Thyroid gland (tissue), 4 donors: ENCODE measurements around the gene ELOB. TPM values are rescaled to one million over a fixed set of nuclear protein-coding genes. Genes with fewer than 3 reads are reported as not detected.
A peak's percentile ranks its signal among the peaks of the same experiment; 100 is the strongest.

Experiments used
- DNase-seq, 2 donors: peaks; one replicate each; pipeline ENCODE4 v3.0.0-alpha.2; 2019
- H3K27ac ChIP-seq, 3 donors: fragments of 200-600 bp; sonication (generic); 1 replicate in 2 of 3; 2 replicates in 1 of 3; pipeline ENCODE4 v1.5.1; 2016 to 2019; ENCODE audit warnings: mild to moderate bottlenecking in 1 of 3, moderate library complexity in 1 of 3
- H3K27me3 ChIP-seq: fragments of 200-600 bp; sonication (generic); one replicate; pipeline ENCODE4 v1.5.1; 2019
- H3K36me3 ChIP-seq, 2 donors: fragments of 200-600 bp; sonication (generic); one replicate each; pipeline ENCODE4 v1.5.1; 2016 to 2019
- H3K4me1 ChIP-seq, 2 donors: fragments of 200-600 bp; sonication (generic); one replicate each; pipeline ENCODE4 v1.5.1; 2017 to 2019
- H3K4me3 ChIP-seq, 3 donors: fragments of 200-600 bp; sonication (generic); replicated peaks in 1 of 3; 1 replicate in 2 of 3; 2 replicates in 1 of 3; pipeline ENCODE4 v1.5.1; 2016; ENCODE audit warnings: mild to moderate bottlenecking in 1 of 3
- H3K9me3 ChIP-seq: fragments of 200-600 bp; sonication (generic); one replicate; pipeline ENCODE4 v1.5.1; 2017
- POLR2A ChIP-seq, 2 donors: fragments of 450-650 bp; IDR thresholded peaks; one replicate each; pipeline ENCODE4 v1.6.1; 2017; ENCODE audit warnings: antibody characterized with exemption in 2 of 2, mild to moderate bottlenecking in 2 of 2, moderate library complexity in 1 of 2
- WGBS, 2 donors: methylation state at CpG; one replicate each; pipeline ENCODE4 v1.1.5; 2017; 5-methylcytosine and 5-hydroxymethylcytosine counted together
- intact Hi-C: fragments of 100-400 bp; cut with DNase I; formaldehyde crosslinking; loops from one replicate; pipeline ENCODE4 v1.15.1; 2023
- total RNA-seq, 4 donors: library from RNA; depleted of rRNA; stranded (reverse); fragments of >200 nt; gene quantifications; one replicate each; pipeline ENCODE4 v1.2.3, GENCODE V29; 2016
- TF ChIP-seq, protein P1 (sequence below), 6 experiments: fragments of 200-600 bp in 3 of 6; fragments of 450-650 bp in 3 of 6; sonication (generic) in 3 of 6; IDR thresholded peaks; one replicate each; pipeline ENCODE4 v1.5.1; 2016 to 2019; ENCODE audit warnings: antibody characterized with exemption in 6 of 6, mild to moderate bottlenecking in 2 of 6, inconsistent platforms in 1 of 6, moderate library complexity in 1 of 6

The ELOB gene
- total RNA-seq: 100 to 1,000 TPM; 373 to 786 (median 647) TPM

DNA sequence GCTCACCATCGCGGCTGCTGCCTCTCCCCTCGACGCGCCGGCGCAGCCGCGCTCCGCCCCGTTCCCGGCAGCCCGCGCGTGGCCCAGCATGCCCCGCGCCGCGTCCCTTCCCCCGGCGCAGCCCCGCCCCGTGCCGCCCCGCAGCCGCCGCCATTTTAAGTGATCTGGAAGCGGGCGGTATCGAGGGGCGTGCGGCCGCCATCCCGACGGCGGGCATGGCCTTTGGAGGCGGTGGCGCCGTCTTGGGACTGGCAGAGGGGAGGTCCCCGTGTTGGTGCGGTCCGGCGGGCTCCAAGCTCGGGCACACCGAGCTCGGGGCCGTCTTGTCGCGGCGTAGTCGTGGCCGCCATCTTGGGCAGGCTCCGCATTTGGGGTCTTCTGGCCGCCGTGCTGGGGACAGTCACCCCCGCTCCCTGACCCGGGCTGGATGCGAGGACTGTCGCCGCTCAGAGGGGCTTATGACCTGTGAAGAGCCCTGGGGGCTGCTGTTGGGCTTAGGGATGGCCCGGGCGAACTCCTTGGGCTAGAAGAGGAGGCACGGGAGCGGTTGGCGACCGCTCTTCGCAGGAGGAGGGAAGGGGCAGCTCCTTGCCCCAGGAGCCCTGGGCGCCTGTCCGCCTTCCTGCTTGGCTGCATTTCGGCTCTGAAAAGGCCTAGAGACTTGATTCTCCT lies at the start of gene ELOB:
ELOB (minus strand) TSS at position 50 of the 672 bp plus-strand sequence; CDS start at position 9, 41 bp downstream.
- peaks cover 11 to 16% of the 10 kb centered on the region in 2 donors for H3K36me3 ChIP-seq
- peak; percentile 88 to 90 for DNase-seq
- WGBS, 2 donors: 0% methylated on average over 1 to 10 of the region's 70 CpGs
- peak within 1 kb of the TSS; percentile 99 to 100 (median 99) for H3K27ac ChIP-seq
- H3K4me3 ChIP-seq: peak within 1 kb of the TSS; percentile 70 to 98 (median 94)
- peaks cover 18 to 19% of the 10 kb centered on the region in 2 donors for H3K4me1 ChIP-seq
- intact Hi-C loops: no loop called here
- H3K9me3 ChIP-seq: no peaks in the 10 kb centered on the region
- H3K27me3 ChIP-seq: no peaks in the 10 kb centered on the region
- TF ChIP-seq, protein P1, sequence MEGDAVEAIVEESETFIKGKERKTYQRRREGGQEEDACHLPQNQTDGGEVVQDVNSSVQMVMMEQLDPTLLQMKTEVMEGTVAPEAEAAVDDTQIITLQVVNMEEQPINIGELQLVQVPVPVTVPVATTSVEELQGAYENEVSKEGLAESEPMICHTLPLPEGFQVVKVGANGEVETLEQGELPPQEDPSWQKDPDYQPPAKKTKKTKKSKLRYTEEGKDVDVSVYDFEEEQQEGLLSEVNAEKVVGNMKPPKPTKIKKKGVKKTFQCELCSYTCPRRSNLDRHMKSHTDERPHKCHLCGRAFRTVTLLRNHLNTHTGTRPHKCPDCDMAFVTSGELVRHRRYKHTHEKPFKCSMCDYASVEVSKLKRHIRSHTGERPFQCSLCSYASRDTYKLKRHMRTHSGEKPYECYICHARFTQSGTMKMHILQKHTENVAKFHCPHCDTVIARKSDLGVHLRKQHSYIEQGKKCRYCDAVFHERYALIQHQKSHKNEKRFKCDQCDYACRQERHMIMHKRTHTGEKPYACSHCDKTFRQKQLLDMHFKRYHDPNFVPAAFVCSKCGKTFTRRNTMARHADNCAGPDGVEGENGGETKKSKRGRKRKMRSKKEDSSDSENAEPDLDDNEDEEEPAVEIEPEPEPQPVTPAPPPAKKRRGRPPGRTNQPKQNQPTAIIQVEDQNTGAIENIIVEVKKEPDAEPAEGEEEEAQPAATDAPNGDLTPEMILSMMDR (IDR thresholded peaks at IDR 0.05): no peak
- peak; percentile 29 to 88 for TF ChIP-seq POLR2A (IDR thresholded peaks at IDR 0.05)

DNA sequence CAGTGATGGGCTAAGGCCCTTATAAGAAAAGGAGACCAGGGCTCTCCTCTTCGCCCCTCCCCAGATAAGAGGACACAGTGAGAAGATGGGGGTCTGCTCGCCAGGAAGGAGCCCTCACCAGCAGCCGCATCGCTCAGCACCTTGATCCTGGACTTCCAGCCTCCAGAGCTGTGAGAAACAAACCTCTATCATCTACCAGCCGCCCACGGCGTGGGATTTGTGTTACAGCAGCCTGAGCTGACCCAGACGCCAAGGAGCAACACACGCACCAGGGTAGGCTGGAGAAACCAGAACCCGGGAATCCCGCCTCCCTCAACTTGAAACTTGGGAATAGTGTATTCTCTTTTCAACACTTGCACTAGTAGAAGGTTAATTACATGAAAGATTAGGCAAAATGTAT lies 48.8 kb upstream of the ELOB start:
- 75 to 79% methylated on average over 9 to 11 of the region's 11 CpGs for WGBS, 2 donors
- H3K9me3 ChIP-seq: no peaks in the 10 kb centered on the region
- H3K4me1 ChIP-seq: no peaks in the 10 kb centered on the region
- no peak overlapping the region for H3K4me3 ChIP-seq
- no peak overlapping the region for H3K27ac ChIP-seq
- TF ChIP-seq, protein P1 (IDR thresholded peaks at IDR 0.05): no peak
- no peak for TF ChIP-seq POLR2A (IDR thresholded peaks at IDR 0.05)
- DNase-seq: no peak
- H3K36me3 ChIP-seq: no peaks in the 10 kb centered on the region
- H3K27me3 ChIP-seq: no peaks in the 10 kb centered on the region
- intact Hi-C loops: no loop called here

DNA sequence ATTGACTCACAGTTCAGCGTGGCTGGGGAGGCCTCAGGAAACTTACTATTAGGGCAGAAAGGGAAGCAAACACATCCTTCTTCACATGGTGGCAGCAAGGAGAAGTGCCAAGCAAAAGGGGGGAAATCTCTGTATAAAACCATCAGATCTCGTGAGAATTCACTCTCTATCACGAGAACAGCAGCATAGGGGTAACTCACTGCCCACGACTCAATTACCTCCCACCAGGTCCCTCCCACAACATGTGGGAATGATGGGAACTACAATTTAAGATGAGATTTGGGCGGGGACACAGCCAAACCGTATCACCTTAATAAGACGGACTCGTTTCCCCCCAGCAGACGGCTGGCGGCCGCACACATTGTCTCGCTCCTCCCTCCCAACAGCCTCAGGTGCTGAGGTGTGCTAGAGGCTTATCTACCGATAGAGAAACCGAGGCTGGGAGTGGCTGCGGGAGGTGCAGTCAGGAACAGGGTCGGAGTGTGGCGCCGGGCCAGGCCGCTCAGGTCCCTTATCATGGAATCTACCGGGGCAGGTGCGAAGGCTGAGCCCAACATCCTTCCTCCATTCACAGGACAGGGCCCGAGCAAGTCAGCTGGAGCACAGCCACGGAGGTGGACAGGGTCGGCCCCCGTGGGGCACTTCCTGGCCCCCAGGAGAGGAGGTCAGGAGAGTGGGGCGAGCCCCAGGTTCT lies 48.1 kb upstream of the ELOB start:
- no peak overlapping the region for H3K27ac ChIP-seq
- intact Hi-C loops: no loop called here
- H3K4me1 ChIP-seq: no peaks in the 10 kb centered on the region
- no peaks in the 10 kb centered on the region for H3K36me3 ChIP-seq
- no peak for DNase-seq
- WGBS, 2 donors: 78 to 83% methylated on average over 21 to 24 of the region's 26 CpGs
- no peaks in the 10 kb centered on the region for H3K9me3 ChIP-seq
- no peaks in the 10 kb centered on the region for H3K27me3 ChIP-seq
- TF ChIP-seq, protein P1 (IDR thresholded peaks at IDR 0.05): no peak
- no peak for TF ChIP-seq POLR2A (IDR thresholded peaks at IDR 0.05)
- no peak overlapping the region for H3K4me3 ChIP-seq

DNA sequence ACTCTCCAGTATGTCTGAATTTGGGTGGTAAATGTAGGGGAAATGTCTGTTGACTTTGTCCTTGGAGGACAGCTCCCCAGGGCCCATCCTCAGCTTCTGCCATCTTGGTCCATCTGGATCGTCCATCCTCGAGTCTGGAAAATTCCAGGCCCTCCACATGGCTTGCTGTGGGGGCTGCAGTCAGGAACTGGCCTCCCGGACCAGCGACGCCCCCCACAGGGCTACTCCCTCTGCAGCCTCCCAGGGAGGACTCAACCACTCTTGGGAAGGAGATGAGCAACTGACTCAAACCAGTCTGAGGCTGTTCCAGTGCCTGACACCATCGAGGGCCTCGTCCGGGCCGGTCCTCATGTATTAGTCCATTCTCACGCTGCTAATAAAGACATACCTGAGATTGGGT lies 47.5 kb upstream of the ELOB start:
- Histone ChIP-seq H3K9me3 (no peaks in the 10 kb centered on the region), H3K36me3 (no peaks in the 10 kb centered on the region), H3K27ac (no peak overlapping the region), H3K27me3 (no peaks in the 10 kb centered on the region), H3K4me1 (no peaks in the 10 kb centered on the region), H3K4me3 (no peak overlapping the region)
- DNase-seq: no peak
- TF ChIP-seq, protein P1 (IDR thresholded peaks at IDR 0.05): no peak
- TF ChIP-seq POLR2A (IDR thresholded peaks at IDR 0.05): no peak
- 83 to 88% methylated on average over 7 to 10 of the region's 10 CpGs for WGBS, 2 donors
- intact Hi-C loops: no loop called here

DNA sequence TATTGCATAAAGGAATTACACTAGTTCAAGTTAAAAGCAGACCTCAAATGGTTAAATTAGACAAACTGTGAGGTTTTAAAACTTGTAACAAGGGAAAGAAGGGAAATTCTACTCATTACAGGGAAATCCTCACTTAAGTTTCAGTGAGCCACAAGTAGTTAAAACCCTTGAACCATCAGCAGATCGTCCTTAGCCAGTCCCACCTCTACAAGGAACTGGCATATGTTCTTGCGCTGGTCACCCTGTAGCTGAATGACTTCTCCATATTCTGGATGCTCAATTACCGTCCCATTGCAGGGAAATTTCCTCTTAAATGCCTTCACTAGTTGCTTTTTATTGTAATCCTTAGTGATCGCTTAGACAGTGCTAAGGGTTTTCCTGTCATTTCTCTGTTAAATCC lies 45.4 kb upstream of the ELOB start:
- H3K36me3 ChIP-seq: no peaks in the 10 kb centered on the region
- no peaks in the 10 kb centered on the region for H3K27me3 ChIP-seq
- no peak for TF ChIP-seq POLR2A (IDR thresholded peaks at IDR 0.05)
- TF ChIP-seq, protein P1 (IDR thresholded peaks at IDR 0.05): no peak
- no peak for DNase-seq
- WGBS, 2 donors: 41 to 44% methylated on average over 4 of the region's 4 CpGs
- no peak overlapping the region for H3K4me3 ChIP-seq
- no peaks in the 10 kb centered on the region for H3K9me3 ChIP-seq
- H3K4me1 ChIP-seq: no peaks in the 10 kb centered on the region
- H3K27ac ChIP-seq: no peak overlapping the region
- intact Hi-C loops: no loop called here
